ENCODE measurements around the gene A2M. TPM values are rescaled to one million over a fixed set of nuclear protein-coding genes. Genes with fewer than 3 reads are reported as not detected.

The A2M gene
- total and polyA plus RNA-seq, 4 donors, result 1,731 to 2,622 (median 2,052) TPM

GRCh38 chr12:9148926-9149325 is 33.2 kb upstream of the A2M start:
- Histone ChIP-seq H3K4me1 (ENCODE audit: control insufficient read depth in 4 of 4, insufficient read depth in 4 of 4, low read length in 3 of 4) (peaks cover 0 to 19% (median 0%) of the 10 kb centered on the region in 4 donors), H3K27me3 (ENCODE audit: control insufficient read depth in 4 of 4, insufficient read depth in 4 of 4, low read length in 3 of 4) (no peaks in the 10 kb centered on the region), H3K36me3 (ENCODE audit: control insufficient read depth in 4 of 4, insufficient read depth in 3 of 4, low read depth in 1 of 4, low read length in 3 of 4) (peaks cover 0 to 34% (median 11%) of the 10 kb centered on the region in 4 donors), H3K27ac (ENCODE audit: low read depth in 1 of 2, low read length in 2 of 2) (no peak overlapping the region), H3K9ac (ENCODE audit: low read depth in 1 of 2, low read length in 2 of 2) (no peak overlapping the region), H3K4me3 (ENCODE audit: low read depth in 1 of 3, low read length in 3 of 3) (no peak overlapping the region), H3K9me3 (ENCODE audit: control insufficient read depth in 4 of 4, low read length in 3 of 4) (no peaks in the 10 kb centered on the region)
- no peak for DNase-seq (ENCODE audit: low spot score)
- WGBS, result 79% methylated on average over 2 of the region's 2 CpGs
- TF ChIP-seq ZBTB33 (IDR thresholded peaks at IDR 0.05) (no peak), SP1 (IDR thresholded peaks at IDR 0.05) (no peak), MAX (IDR thresholded peaks at IDR 0.05) (no peak), CTCF (IDR thresholded peaks at IDR 0.05; ENCODE audit: low read depth, low read length, missing input control) (no peak), FOXA1 (IDR thresholded peaks at IDR 0.05) (no peak), GABPA (IDR thresholded peaks at IDR 0.05 in 1 of 2, conservative IDR thresholded peaks at IDR 0.05 in 1 of 2) (no peak)

- Histone ChIP-seq H3K27ac (ENCODE audit: low read depth in 1 of 2, low read length in 2 of 2) (no peak overlapping the region), H3K36me3 (ENCODE audit: control insufficient read depth in 4 of 4, insufficient read depth in 3 of 4, low read depth in 1 of 4, low read length in 3 of 4) (peaks cover 0 to 21% (median 4%) of the 10 kb centered on the region in 4 donors), H3K27me3 (ENCODE audit: control insufficient read depth in 4 of 4, insufficient read depth in 4 of 4, low read length in 3 of 4) (no peaks in the 10 kb centered on the region), H3K4me1 (ENCODE audit: control insufficient read depth in 4 of 4, insufficient read depth in 4 of 4, low read length in 3 of 4) (peaks cover 0 to 19% (median 0%) of the 10 kb centered on the region in 4 donors), H3K4me3 (ENCODE audit: low read depth in 1 of 3, low read length in 3 of 3) (no peak overlapping the region), H3K9ac (ENCODE audit: low read depth in 1 of 2, low read length in 2 of 2) (no peak overlapping the region), H3K9me3 (ENCODE audit: control insufficient read depth in 4 of 4, low read length in 3 of 4) (no peaks in the 10 kb centered on the region)
- TF ChIP-seq FOXA2 (IDR thresholded peaks at IDR 0.05), result no peak
- no peak for TF ChIP-seq GABPA (IDR thresholded peaks at IDR 0.05 in 1 of 2, conservative IDR thresholded peaks at IDR 0.05 in 1 of 2)
- TF ChIP-seq ATF3 (IDR thresholded peaks at IDR 0.05), result no peak
- TF ChIP-seq TAF1 (conservative IDR thresholded peaks at IDR 0.05), result no peak
- TF ChIP-seq YY1 (IDR thresholded peaks at IDR 0.05), result no peak
- TF ChIP-seq EGR1 (IDR thresholded peaks at IDR 0.05; ENCODE audit: low read depth in 2 of 2), result no peak
- TF ChIP-seq RXRA (IDR thresholded peaks at IDR 0.05), result no peak
- no peak for TF ChIP-seq MAX (IDR thresholded peaks at IDR 0.05)
- no peak for TF ChIP-seq NR2F2 (IDR thresholded peaks at IDR 0.05)
- no peak for TF ChIP-seq FOXA1 (IDR thresholded peaks at IDR 0.05)
- WGBS, result 95% methylated on average over 2 of the region's 2 CpGs
- DNase-seq (ENCODE audit: low spot score), result no peak
Measured at GRCh38 chr12:9147461-9147860, 31.7 kb upstream of the A2M start.

GRCh38 chr12:9144730-9145106 is 29.0 kb upstream of the A2M start:
- no peak for DNase-seq (ENCODE audit: low spot score)
- WGBS, result 33% methylated on average over 4 of the region's 4 CpGs
- H3K27ac ChIP-seq (ENCODE audit: low read depth in 1 of 2, low read length in 2 of 2), result peak overlapping the region; percentile 35 to 40
- no peak overlapping the region for H3K9ac ChIP-seq (ENCODE audit: low read depth in 1 of 2, low read length in 2 of 2)
- H3K27me3 ChIP-seq (ENCODE audit: control insufficient read depth in 4 of 4, insufficient read depth in 4 of 4, low read length in 3 of 4), result no peaks in the 10 kb centered on the region
- peaks cover 0 to 17% (median 0%) of the 10 kb centered on the region in 4 donors for H3K4me1 ChIP-seq (ENCODE audit: control insufficient read depth in 4 of 4, insufficient read depth in 4 of 4, low read length in 3 of 4)
- H3K4me3 ChIP-seq (ENCODE audit: low read depth in 1 of 3, low read length in 3 of 3), result no peak overlapping the region
- H3K9me3 ChIP-seq (ENCODE audit: control insufficient read depth in 4 of 4, low read length in 3 of 4), result no peaks in the 10 kb centered on the region
- peaks cover 0 to 10% (median 0%) of the 10 kb centered on the region in 4 donors for H3K36me3 ChIP-seq (ENCODE audit: control insufficient read depth in 4 of 4, insufficient read depth in 3 of 4, low read depth in 1 of 4, low read length in 3 of 4)
- TF ChIP-seq HNF4A (conservative IDR thresholded peaks at IDR 0.05) (peak in 1 of 2 donors; percentile 28), TAF1 (conservative IDR thresholded peaks at IDR 0.05) (peak; percentile 64), JUND (IDR thresholded peaks at IDR 0.05) (no peak), GABPA (IDR thresholded peaks at IDR 0.05 in 1 of 2, conservative IDR thresholded peaks at IDR 0.05 in 1 of 2) (no peak), RAD21 (IDR thresholded peaks at IDR 0.05) (no peak), FOXA1 (IDR thresholded peaks at IDR 0.05) (no peak), CTCF (IDR thresholded peaks at IDR 0.05; ENCODE audit: low read depth, low read length, missing input control) (no peak), NR2F2 (IDR thresholded peaks at IDR 0.05) (no peak), FOXA2 (IDR thresholded peaks at IDR 0.05) (no peak), SP1 (IDR thresholded peaks at IDR 0.05) (peak; percentile 62), MAX (IDR thresholded peaks at IDR 0.05) (no peak), ATF3 (IDR thresholded peaks at IDR 0.05) (no peak), EGR1 (IDR thresholded peaks at IDR 0.05; ENCODE audit: low read depth in 2 of 2) (no peak), YY1 (IDR thresholded peaks at IDR 0.05) (no peak), RXRA (IDR thresholded peaks at IDR 0.05) (peak; percentile 67 to 92)

All from liver (tissue), 9 donors.